ENCODE measurements around the gene CCNL2.

The CCNL2 gene

GRCh38 chr1:1432951-1433803 lies 34.0 kb upstream of the CCNL2 start:
- no peaks in the 10 kb centered on the region for H3K9me2 ChIP-seq (replicated peaks; ENCODE audit: low read depth, low read length)
- H2AFZ ChIP-seq (ENCODE audit: low read length): no peak overlapping the region
- H3K9ac ChIP-seq (ENCODE audit: low read depth, low read length, poor library complexity, severe bottlenecking): no peak overlapping the region
- no peak overlapping the region for H3K4me2 ChIP-seq (ENCODE audit: low read depth, low read length, poor library complexity, severe bottlenecking)
- no peaks in the 10 kb centered on the region for H4K20me1 ChIP-seq (ENCODE audit: insufficient read depth, low read length, poor library complexity, severe bottlenecking)
- H3K27me3 ChIP-seq (ENCODE audit: insufficient read depth, low read length, poor library complexity, severe bottlenecking): no peaks in the 10 kb centered on the region
- TF ChIP-seq, protein P1, sequence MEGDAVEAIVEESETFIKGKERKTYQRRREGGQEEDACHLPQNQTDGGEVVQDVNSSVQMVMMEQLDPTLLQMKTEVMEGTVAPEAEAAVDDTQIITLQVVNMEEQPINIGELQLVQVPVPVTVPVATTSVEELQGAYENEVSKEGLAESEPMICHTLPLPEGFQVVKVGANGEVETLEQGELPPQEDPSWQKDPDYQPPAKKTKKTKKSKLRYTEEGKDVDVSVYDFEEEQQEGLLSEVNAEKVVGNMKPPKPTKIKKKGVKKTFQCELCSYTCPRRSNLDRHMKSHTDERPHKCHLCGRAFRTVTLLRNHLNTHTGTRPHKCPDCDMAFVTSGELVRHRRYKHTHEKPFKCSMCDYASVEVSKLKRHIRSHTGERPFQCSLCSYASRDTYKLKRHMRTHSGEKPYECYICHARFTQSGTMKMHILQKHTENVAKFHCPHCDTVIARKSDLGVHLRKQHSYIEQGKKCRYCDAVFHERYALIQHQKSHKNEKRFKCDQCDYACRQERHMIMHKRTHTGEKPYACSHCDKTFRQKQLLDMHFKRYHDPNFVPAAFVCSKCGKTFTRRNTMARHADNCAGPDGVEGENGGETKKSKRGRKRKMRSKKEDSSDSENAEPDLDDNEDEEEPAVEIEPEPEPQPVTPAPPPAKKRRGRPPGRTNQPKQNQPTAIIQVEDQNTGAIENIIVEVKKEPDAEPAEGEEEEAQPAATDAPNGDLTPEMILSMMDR (conservative IDR thresholded peaks at IDR 0.05; ENCODE audit: low read length): no peak
- TF ChIP-seq EZH2phosphoT487 (IDR thresholded peaks at IDR 0.05; ENCODE audit: borderline replicate concordance): no peak
- H3K9me3 ChIP-seq (ENCODE audit: insufficient read depth, low read depth, low read length): no peaks in the 10 kb centered on the region
- no peaks in the 10 kb centered on the region for H3F3A ChIP-seq (ENCODE audit: low read depth)
- H3K4me3 ChIP-seq (ENCODE audit: low read length, poor library complexity, severe bottlenecking): no peak overlapping the region
- H3K4me1 ChIP-seq (ENCODE audit: insufficient read depth, low read length, poor library complexity, severe bottlenecking): peaks cover 13% of the 10 kb centered on the region
- H3K79me2 ChIP-seq (ENCODE audit: insufficient read depth, low read length): no peaks in the 10 kb centered on the region
- no peaks in the 10 kb centered on the region for H3K36me3 ChIP-seq (ENCODE audit: insufficient read depth, low read length)

DNA sequence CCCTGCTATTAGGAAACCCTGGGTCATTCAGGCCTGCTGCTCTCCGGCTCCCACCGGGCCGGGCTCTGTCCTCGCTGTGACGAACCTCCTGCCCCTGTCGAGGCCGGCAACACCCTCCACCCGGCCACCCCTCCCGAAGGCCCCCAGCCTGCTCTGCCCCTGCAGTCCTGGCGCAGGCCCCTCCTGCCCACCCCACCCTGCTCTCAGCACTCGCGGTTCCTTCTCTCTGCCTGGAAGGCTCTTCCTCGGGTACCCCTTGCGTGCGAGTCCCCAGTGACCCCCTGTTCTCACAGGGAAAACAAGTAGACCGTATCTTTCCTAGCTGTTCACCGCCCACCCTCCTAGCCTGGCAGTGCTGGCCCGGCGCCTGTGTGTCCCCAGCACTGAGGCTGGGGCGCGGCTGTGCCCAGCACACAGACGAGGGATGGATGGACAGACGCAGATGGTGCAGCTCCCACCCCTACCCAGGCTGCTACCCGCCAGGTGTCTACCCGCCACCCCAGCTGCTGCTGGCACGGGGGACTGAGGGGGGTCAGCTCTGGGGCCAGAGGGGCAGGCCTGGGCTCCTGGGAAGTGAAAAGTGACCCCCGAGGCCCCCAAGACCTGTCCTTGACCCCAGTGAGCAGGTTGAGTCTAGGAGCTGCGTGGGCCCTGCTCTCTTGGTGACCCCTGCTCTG lies 33.3 kb upstream of the CCNL2 start:
- no peaks in the 10 kb centered on the region for H3F3A ChIP-seq (ENCODE audit: low read depth)
- no peaks in the 10 kb centered on the region for H3K9me2 ChIP-seq (replicated peaks; ENCODE audit: low read depth, low read length)
- H3K4me2 ChIP-seq (ENCODE audit: low read depth, low read length, poor library complexity, severe bottlenecking): no peak overlapping the region
- no peak overlapping the region for H3K4me3 ChIP-seq (ENCODE audit: low read length, poor library complexity, severe bottlenecking)
- no peaks in the 10 kb centered on the region for H3K9me3 ChIP-seq (ENCODE audit: insufficient read depth, low read depth, low read length)
- no peak overlapping the region for H3K9ac ChIP-seq (ENCODE audit: low read depth, low read length, poor library complexity, severe bottlenecking)
- no peaks in the 10 kb centered on the region for H3K27me3 ChIP-seq (ENCODE audit: insufficient read depth, low read length, poor library complexity, severe bottlenecking)
- no peak overlapping the region for H2AFZ ChIP-seq (ENCODE audit: low read length)
- no peaks in the 10 kb centered on the region for H3K79me2 ChIP-seq (ENCODE audit: insufficient read depth, low read length)
- no peaks in the 10 kb centered on the region for H4K20me1 ChIP-seq (ENCODE audit: insufficient read depth, low read length, poor library complexity, severe bottlenecking)
- TF ChIP-seq, protein P1 (conservative IDR thresholded peaks at IDR 0.05; ENCODE audit: low read length): no peak
- TF ChIP-seq EZH2phosphoT487 (IDR thresholded peaks at IDR 0.05; ENCODE audit: borderline replicate concordance): no peak
- no peaks in the 10 kb centered on the region for H3K36me3 ChIP-seq (ENCODE audit: insufficient read depth, low read length)
- H3K4me1 ChIP-seq (ENCODE audit: insufficient read depth, low read length, poor library complexity, severe bottlenecking): peaks cover 6% of the 10 kb centered on the region

DNA sequence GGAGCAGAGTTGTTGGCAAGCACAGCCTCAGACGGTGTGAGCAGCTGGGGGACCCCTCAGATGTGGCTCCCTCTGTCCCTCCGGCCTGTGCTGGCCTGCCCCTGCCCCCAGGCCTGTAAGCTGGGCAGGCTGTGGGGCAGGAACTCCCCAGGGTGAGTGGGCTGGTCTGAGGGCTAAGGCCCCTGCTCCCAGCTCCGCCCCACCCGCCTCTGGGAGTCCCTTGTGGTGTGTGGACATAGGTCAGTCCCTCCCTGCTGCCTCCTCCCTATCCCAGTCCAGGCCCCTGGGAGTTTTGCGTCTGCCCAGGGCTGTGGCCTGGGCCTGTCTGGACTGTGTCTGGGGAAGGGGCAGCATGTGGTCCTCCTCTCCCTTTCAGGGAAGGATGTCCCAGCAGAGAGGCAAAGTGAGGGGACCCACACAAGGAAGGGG lies 32.7 kb upstream of the CCNL2 start:
- H2AFZ ChIP-seq (ENCODE audit: low read length): no peak overlapping the region

More for the DNA sequence above, 32.7 kb upstream of the CCNL2 start:
- Histone ChIP-seq H3K9me2 (replicated peaks; ENCODE audit: low read depth, low read length) (no peaks in the 10 kb centered on the region), H3K27me3 (ENCODE audit: insufficient read depth, low read length, poor library complexity, severe bottlenecking) (no peaks in the 10 kb centered on the region), H3F3A (ENCODE audit: low read depth) (no peaks in the 10 kb centered on the region), H3K4me2 (ENCODE audit: low read depth, low read length, poor library complexity, severe bottlenecking) (no peak overlapping the region), H3K4me1 (ENCODE audit: insufficient read depth, low read length, poor library complexity, severe bottlenecking) (peaks cover under 1% of the 10 kb centered on the region), H3K4me3 (ENCODE audit: low read length, poor library complexity, severe bottlenecking) (no peak overlapping the region), H3K79me2 (ENCODE audit: insufficient read depth, low read length) (no peaks in the 10 kb centered on the region), H3K9me3 (ENCODE audit: insufficient read depth, low read depth, low read length) (no peaks in the 10 kb centered on the region), H3K9ac (ENCODE audit: low read depth, low read length, poor library complexity, severe bottlenecking) (no peak overlapping the region), H4K20me1 (ENCODE audit: insufficient read depth, low read length, poor library complexity, severe bottlenecking) (no peaks in the 10 kb centered on the region), H3K36me3 (ENCODE audit: insufficient read depth, low read length) (no peaks in the 10 kb centered on the region)
- no peak for TF ChIP-seq EZH2phosphoT487 (IDR thresholded peaks at IDR 0.05; ENCODE audit: borderline replicate concordance)
- TF ChIP-seq, protein P1 (conservative IDR thresholded peaks at IDR 0.05; ENCODE audit: low read length): no peak
